Measurements from ENCODE around the gene TOB2.

DNA sequence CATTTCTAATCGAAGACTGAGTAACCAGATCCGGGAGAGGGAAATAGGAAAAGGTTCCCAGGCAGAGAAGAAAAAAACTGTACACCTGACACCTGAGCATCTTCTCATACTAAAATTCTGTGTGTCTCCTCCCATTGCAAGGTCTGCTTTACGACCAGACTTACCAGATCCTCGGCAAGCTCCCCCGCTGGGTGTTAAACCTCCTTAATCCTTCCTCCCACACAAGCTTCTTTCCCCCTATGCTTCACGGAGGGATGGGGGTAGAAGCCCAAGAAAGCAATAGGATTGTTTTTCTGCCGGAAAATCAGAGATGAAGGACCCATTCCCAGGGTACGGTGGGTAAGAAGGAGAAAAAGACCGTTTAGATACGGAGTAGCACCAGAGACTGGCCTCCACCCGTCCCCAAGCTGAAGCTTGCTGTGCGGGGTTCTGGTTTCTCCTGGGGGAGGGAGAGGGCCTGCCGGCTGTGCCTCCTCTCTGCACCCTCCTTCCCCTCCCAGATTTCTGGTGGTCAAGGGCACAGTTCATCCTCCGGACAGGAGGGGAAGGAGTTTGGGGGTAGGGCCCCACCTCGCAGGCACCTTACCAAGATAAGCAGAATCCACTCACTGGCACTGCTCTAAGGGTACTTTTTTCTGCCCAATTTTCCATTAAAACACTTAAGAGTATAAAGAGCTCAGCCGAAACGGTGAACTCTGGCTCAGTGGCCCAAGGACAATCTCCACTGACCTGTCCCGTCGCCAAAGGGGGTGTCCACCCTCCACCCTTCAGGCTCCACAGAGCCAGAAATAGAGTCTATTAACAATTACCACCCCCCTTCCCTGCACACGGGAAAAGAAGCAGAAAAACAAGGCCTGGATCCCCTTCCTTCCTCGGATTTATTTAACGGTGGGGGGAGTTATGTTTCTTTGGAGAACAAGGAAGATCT, 1.2 kb downstream of the TOB2 start:
- TF ChIP-seq SUZ12 (IDR thresholded peaks at IDR 0.05; ENCODE audit: extremely low read depth, insufficient read depth, insufficient read length) (no peak), ZNF274 (IDR thresholded peaks at IDR 0.05; ENCODE audit: low read depth, low read length) (no peak)

Data from NT2/D1 (cell line).